NOMO-1 (cell line): ENCODE measurements around the gene UGT1A7.

Source experiments
- DNase-seq, 2 experiments: peaks; one replicate each; lab custom pipeline; 2025; ENCODE audit not compliant: unreplicated experiment in 2 of 2; lab: John Stamatoyannopoulos, UW

UGT1A7 gene

DNA sequence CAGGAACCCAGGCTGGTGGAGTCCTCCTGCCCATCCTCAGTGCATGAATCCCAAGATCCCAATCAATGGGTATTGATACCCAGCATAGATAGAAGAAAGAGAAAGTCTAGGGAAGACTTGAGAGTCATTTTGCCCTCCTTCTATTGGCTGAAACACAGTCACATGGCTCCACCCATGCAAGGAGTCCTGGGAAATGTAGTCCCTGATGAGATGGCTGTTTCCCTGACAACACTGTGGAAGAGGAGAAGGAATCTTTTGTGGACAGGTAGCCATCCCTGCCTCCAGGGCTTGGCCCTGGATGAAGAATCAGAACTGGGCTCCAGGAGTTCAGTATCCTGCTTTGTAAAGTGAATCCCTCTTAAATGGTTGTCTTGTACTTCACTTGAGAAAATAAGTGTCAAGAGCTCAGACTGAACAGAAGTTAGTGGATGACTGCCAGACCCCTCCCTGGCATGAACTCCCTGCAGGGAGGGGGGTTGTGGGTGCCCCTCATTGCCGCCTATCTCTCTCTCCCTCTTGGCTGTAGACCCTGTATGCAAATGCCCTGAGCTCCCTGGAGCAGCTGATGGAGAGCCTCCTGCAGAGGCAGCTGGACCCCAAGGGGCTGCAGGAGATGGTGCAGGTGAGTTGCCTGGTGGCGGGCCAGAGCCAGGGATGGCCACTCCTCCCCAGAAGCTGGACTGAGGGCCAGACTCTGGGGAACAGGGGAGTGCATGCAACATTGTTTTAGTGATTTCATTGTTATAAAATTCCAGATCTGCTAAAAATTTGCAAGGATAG lies 132.5 kb downstream of the UGT1A7 start:
- DNase-seq: no peak

DNA sequence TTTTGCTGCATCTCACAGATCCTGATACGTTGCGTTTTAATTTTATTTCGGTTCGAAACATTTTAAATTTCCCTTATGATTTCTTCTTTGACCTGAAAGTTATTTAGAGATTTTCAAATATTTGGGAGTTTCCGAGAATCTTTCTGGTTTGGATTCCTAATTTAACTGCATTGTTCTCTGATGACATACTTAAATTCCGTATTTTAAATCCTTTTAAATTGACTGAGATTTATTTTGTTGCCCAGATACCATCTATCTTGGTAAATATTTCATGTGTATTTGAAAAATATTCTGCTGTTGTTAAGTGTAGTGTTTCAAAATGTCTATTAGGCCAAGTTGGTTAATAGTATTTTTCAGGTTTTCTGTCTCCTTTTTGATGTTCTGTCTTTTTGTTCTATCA lies 134.2 kb downstream of the UGT1A7 start:
- no peak for DNase-seq

DNA sequence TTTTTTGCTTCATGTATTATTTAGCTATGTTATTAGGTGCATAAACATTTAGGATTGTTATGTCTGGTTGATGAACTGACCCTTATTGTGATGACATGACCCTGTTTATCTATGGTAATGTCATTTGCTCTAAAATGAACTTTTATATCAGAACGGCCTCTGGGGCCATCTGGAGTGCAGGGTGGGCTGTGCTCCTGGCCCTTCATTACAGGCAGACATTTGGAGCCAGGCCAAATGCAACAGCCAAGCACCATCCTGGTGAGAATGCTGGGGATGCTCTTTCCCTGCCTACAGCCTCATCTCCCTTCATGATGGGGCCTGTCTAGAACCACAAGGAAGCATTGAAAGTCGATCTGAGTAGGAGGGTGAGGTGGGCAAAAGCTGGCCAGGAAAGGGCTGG lies 134.6 kb downstream of the UGT1A7 start:
- no peak for DNase-seq

DNA sequence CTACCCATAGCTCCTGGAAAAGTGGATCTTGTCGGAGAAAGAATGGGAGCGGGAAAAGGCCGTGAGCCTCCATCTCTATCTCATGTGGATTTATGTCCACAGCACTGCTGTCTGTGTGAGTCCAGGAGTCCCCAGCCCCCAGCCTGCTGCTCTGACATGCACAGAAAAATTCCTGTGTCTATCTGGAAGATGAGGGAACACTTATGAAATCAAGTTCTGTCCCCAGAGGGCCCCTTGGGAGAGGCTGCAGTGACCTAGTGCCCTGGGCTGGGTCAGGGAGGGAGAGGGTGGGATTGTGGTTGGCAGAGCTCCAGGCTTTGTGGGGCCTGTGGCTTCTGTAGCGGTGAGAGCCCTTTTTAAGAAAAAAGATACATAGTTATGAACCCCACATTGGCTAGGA lies 135.1 kb downstream of the UGT1A7 start:
- no peak for DNase-seq

DNA sequence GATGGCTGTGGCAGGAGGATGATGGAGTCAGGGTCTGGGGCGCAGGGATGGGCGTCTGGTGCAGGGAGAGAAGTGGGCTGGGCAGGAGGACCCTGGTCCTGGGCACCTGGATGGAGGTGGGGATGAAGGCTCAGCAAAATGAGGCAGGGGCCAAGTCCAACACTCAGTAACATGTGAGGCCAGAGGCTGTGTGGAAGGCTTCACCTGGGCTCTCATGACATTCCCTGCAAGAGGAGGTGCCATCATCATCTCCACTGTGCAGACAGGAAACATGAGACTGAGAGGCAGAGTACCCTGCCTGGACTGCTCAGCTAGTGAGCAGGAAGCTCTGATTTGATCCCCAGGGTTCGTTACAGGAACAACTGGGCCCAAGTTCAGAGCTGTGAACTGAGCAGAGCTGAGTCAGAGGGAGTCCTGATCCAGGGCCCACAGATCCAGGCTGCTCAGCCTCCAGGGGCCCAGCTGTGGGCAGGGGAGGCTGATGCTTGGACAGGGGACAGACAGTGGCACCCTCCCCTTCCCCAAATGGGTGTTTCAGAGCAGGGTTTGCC lies 135.7 kb downstream of the UGT1A7 start:
- no peak for DNase-seq

DNA sequence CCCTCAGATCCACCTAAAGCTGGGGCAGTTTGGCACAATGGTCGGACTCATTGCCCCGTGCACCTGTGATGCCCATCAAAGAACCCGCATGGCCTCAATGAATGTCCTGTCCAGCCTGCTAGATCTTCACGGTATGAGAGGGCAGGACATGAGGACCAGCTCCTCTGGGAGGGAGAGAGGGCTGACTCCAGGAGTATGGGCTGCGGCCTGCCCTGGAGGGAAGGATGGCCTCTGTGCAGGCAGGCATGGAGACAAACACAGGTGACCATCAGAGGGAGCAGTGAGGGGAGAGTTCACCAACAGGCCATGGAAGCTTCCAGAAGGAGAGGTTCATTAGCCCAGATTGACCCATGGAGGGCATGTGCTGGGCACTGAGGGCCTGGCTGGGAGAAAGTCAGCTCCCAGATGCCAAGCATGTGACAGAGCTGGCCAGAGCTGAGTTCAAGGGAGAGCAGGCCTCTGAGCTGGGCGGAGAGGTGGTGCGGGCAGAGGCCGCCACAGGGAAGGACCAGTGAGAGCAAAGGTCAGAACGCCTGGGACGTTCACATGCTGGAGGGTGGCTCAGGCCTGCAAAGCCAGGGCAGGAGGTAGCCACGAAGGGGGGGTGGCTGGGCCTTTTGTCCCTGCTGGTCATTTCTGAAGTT lies 136.4 kb downstream of the UGT1A7 start:
- no peak for DNase-seq

DNA sequence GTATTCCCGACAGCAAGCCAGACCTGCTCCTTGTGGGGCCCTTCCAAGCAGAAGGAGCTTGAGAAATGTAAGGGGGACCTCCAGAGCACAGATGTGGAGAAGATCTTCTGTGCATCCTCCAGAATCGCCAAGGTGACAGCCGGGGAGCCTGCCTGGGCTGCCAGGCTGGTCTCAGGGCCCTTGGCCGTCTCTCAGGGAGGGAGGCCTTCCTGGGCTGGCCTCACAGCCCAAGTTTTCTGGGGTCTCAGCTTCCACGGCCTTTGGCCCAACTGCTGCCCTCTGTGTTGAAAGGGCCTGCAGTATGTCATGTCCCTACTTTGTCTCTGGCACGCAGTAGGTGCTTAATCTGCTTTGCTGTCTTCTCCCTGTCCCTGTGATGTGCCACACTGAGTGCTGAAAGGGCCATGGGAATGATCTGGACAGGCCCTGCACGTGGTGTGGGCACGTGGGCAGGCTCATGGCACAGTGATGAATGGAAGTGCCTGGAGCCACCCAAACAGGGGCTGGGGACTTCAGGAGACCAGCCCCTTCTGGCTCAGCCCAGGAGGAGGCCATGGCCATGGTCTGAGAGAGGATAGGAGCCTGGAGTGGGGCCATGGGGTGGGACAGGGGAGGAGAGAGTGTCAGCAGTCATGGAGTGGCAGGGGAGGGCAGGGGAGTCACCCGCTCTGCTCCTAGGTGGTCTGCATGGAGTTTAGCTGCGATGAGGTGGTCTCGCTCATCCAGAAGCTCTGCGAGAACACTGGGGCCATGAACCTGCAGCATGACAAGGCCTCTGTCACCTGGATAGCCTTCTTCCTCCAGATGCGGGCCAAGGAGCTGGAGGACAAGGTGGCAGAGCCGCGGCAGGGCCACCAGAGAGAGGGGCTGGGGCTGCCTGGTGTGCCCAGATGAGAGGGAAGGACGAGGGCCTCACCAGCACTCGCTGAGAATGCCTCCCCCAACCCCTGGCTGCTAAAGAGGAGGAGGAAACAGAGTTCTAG lies 137.2 kb downstream of the UGT1A7 start:
- DNase-seq: no peak

DNA sequence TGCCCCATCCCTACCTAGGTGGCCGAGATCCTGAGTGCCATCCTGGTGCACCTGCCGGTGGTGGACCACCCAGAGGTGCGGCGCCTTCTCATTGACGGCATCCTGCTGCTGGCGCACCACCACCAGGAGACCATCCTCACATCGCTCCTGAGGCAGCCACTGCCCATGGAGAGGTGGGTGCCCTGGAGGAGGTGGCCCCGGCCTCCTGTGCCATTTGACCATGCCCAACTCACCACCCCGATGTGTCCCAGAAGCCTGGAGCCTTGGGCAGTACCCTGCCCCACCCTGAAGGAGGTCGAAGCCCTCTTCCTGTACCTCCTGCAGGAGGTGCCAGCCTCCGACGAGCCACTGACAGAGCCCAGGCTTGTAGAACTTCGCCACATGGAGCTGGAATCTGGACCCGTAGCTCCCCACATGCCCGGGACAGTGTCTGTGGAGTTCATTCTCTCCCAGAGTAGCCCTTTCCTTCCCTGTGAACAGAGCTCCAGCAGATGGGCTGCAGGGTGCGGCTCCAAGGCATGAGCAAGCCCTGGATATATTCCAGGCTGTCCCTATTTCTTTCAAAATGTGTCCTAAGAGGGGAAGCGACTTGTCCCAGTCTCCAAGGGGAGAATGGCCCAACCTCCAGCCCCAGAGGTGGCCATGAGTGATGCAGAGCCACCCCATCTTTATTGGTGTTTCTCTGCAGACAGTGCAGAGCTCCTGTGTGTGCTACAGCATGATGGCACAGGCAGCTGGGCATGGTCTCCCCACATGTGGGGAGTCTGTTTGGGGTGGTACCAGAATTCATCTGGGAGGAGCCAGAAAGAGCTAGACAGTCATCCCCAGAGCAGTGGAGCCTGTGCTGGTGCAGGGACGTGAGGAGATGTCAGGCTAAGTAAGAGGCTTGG lies 138.4 kb downstream of the UGT1A7 start:
- DNase-seq: no peak

DNA sequence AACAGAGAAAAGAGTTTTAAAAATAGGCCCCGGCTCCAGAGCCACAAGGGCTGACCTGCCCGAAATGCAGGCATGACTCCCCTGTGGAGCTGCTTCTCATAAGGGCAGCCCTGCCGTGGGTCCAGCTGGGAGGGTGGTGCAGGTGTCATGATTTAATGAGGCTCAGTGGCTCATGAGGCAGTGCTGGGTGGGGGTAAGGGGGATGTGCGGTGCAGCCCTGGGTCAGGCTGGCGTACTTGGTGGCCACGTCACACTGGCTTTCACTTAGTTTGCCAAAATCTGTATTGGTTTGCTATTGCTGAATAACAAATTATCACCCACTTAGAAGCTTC lies 139.0 kb downstream of the UGT1A7 start:
- no peak for DNase-seq

DNA sequence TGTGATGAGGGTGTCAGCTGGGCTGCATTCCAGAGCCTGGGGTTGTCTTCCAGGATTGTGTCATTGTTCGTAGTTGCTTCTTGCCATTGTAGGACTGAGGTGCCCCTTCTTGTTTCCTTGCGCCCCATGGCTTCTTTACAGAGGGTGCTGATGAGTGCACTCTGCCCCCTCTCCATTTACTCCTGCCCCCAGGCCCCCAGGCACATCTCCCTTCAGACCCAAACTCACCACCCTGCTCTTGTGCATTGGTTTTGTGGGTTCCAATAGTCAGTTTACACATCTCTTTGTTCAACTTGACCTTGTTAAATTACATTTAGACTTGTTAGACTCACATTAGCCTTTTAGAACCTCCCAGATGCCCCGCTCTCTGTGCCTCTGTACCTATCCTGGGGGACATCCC lies 139.5 kb downstream of the UGT1A7 start:
- no peak for DNase-seq

DNA sequence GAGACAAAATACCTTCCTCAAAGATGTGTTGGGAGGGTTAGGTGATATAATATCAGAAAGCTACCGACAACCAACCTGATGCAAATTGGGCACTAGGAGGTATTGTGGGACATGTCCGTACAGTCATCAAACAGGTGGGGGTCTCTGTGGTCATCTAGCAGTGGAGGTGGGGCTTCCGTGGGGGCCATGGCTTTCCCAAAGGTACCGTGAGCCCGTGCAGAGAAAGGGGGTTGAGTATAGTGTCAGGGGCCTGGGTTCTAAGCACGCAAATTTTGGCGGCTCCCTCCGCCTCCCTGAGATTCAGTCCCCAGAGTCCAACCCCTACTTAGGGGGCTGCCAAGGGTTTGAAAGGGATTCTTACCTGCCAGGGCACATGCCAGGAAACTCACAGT lies 140.0 kb downstream of the UGT1A7 start:
- DNase-seq: no peak

DNA sequence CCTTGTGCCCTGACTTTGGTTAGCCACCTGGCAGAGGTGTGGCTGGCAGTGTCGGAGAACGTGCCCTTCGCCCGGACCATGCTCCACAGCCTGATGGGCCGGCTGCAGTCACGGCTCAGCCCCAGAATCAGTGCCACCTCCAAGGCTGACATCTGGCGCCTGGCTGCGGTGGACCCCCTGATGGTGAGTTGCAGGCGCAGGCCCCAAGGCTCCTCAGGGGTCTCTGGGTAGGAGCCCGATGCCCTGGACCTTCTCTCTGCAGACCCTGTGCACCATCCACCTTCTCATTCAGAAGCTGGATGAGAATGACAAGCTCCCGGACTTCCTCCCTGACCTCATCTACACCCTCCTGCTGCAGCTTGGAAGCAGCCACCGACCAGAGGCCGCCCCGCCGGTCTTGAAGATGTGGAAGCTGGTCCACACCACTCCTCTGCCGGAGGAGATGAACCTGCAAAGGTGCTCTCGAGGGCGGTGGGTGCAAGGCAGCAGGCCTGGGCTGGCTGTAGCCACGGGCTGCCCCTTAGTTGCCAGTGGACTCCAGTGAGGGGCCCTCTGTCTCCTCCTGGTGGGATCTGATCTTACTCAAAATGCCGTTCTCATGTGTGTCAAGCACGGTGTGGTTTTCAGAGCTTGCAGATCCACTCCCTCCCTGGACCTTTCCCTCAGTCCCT lies 140.5 kb downstream of the UGT1A7 start:
- no peak for DNase-seq
